Measurements from ENCODE around the gene ZNF143.

ZNF143 gene

GRCh38 chr11:9455722-9456121 is 5.1 kb upstream of the ZNF143 start:
- Histone ChIP-seq H3K9me3 (ENCODE audit: control extremely low read depth in 1 of 5, control insufficient read depth in 4 of 5, insufficient read depth in 2 of 5, low read depth in 1 of 5, low read length in 4 of 5) (peaks cover 0 to 9% (median 5%) of the 10 kb centered on the region in 5 experiments), H3K36me3 (ENCODE audit: control insufficient read depth in 4 of 4, insufficient read depth in 4 of 4, low read length in 3 of 4) (peaks cover 0 to 2% (median 0%) of the 10 kb centered on the region in 4 experiments), H3K27ac (ENCODE audit: insufficient read depth in 1 of 2, low read depth in 1 of 2, low read length in 2 of 2, poor library complexity in 1 of 2, severe bottlenecking in 2 of 2) (no peak overlapping the region), H3K27me3 (replicated peaks in 2 of 5; ENCODE audit: control insufficient read depth in 4 of 5, insufficient read depth in 5 of 5, low read length in 4 of 5) (no peaks in the 10 kb centered on the region), H3K4me3 (ENCODE audit: control insufficient read depth in 1 of 7, extremely low read depth in 1 of 7, insufficient read depth in 4 of 7, low read depth in 2 of 7, low read length in 6 of 7) (no peak overlapping the region), H3K4me1 (ENCODE audit: control extremely low read depth in 1 of 4, control insufficient read depth in 4 of 4, insufficient read depth in 4 of 4, low read length in 3 of 4) (peaks cover 0 to 7% (median 5%) of the 10 kb centered on the region in 4 experiments)
- ChIA-PET POLR2A (no interaction called here), CTCF (no interaction called here)
- 100% methylated on average over 2 of the region's 5 CpGs for WGBS (ENCODE audit: insufficient coverage)
- DNase-seq: no peak

GRCh38 chr11:9459667-9460321 is 1.0 kb upstream of the ZNF143 start:
- Histone ChIP-seq H3K4me1 (ENCODE audit: control extremely low read depth in 1 of 4, control insufficient read depth in 4 of 4, insufficient read depth in 4 of 4, low read length in 3 of 4) (peaks cover 9 to 22% (median 13%) of the 10 kb centered on the region in 4 experiments), H3K9me3 (ENCODE audit: control extremely low read depth in 1 of 5, control insufficient read depth in 4 of 5, insufficient read depth in 2 of 5, low read depth in 1 of 5, low read length in 4 of 5) (no peaks in the 10 kb centered on the region), H3K36me3 (ENCODE audit: control insufficient read depth in 4 of 4, insufficient read depth in 4 of 4, low read length in 3 of 4) (no peaks in the 10 kb centered on the region), H3K27me3 (replicated peaks in 2 of 5; ENCODE audit: control insufficient read depth in 4 of 5, insufficient read depth in 5 of 5, low read length in 4 of 5) (no peaks in the 10 kb centered on the region), H3K27ac (ENCODE audit: insufficient read depth in 1 of 2, low read depth in 1 of 2, low read length in 2 of 2, poor library complexity in 1 of 2, severe bottlenecking in 2 of 2) (peak overlapping the region; percentile 96 to 99), H3K4me3 (ENCODE audit: control insufficient read depth in 1 of 7, extremely low read depth in 1 of 7, insufficient read depth in 4 of 7, low read depth in 2 of 7, low read length in 6 of 7) (peak overlapping the region; percentile 80 to 99 (median 97))
- POLR2A ChIA-PET: interaction anchor here (0.6 to 1.5 kb wide), 10 partner anchors 10 to 299 kb away, joined by 3 to 5 read pairs (median 4); partner anchors contain the start of gene DENND5A
- WGBS (ENCODE audit: insufficient coverage): 4% methylated on average over 17 of the region's 23 CpGs
- CTCF ChIA-PET: interaction anchor here (0.7 to 1.3 kb wide), 9 partner anchors 10 to 256 kb away, joined by 3 to 5 read pairs (median 3); no protein-coding TSS in a partner anchor
- peak; percentile 58 to 75 (median 67) for DNase-seq

- POLR2A ChIA-PET: interaction anchor here (0.5 to 1.5 kb wide), 11 partner anchors 13 to 1375 kb away, joined by 3 to 5 read pairs (median 3); partner anchors contain the start of gene WEE1
- Histone ChIP-seq H3K4me3 (ENCODE audit: control insufficient read depth in 1 of 7, extremely low read depth in 1 of 7, insufficient read depth in 4 of 7, low read depth in 2 of 7, low read length in 6 of 7) (peak overlapping the region; percentile 58 to 99 (median 86)), H3K4me1 (ENCODE audit: control extremely low read depth in 1 of 4, control insufficient read depth in 4 of 4, insufficient read depth in 4 of 4, low read length in 3 of 4) (peaks cover 9 to 22% (median 13%) of the 10 kb centered on the region in 4 experiments), H3K27ac (ENCODE audit: insufficient read depth in 1 of 2, low read depth in 1 of 2, low read length in 2 of 2, poor library complexity in 1 of 2, severe bottlenecking in 2 of 2) (peak overlapping the region; percentile 94 to 97), H3K9me3 (ENCODE audit: control extremely low read depth in 1 of 5, control insufficient read depth in 4 of 5, insufficient read depth in 2 of 5, low read depth in 1 of 5, low read length in 4 of 5) (no peaks in the 10 kb centered on the region), H3K27me3 (replicated peaks in 2 of 5; ENCODE audit: control insufficient read depth in 4 of 5, insufficient read depth in 5 of 5, low read length in 4 of 5) (no peaks in the 10 kb centered on the region), H3K36me3 (ENCODE audit: control insufficient read depth in 4 of 4, insufficient read depth in 4 of 4, low read length in 3 of 4) (no peaks in the 10 kb centered on the region)
- DNase-seq: peak; percentile 81 to 92 (median 89)
- CTCF ChIA-PET: interaction anchor here (0.8 to 1.3 kb wide), 3 partner anchors 12 to 188 kb away, joined by 3 to 5 read pairs (median 3); no protein-coding TSS in a partner anchor
- WGBS (ENCODE audit: insufficient coverage): under 1% methylated on average over 40 of the region's 57 CpGs
Measured at GRCh38 chr11:9461063-9461759, 399 bp downstream of the ZNF143 start.

GRCh38 chr11:9461760-9462134 is 935 bp downstream of the ZNF143 start:
- no peaks in the 10 kb centered on the region for H3K27me3 ChIP-seq (replicated peaks in 2 of 5; ENCODE audit: control insufficient read depth in 4 of 5, insufficient read depth in 5 of 5, low read length in 4 of 5)
- ChIA-PET POLR2A (interaction anchor here (0.6 to 1.5 kb wide), 3 partner anchors 13 to 302 kb away, joined by 3 to 5 read pairs (median 3); no protein-coding TSS in a partner anchor), CTCF (interaction anchor here (0.6 to 1.3 kb wide), 3 partner anchors 12 to 189 kb away, joined by 3 to 5 read pairs (median 3); no protein-coding TSS in a partner anchor)
- 0% methylated on average over 3 of the region's 10 CpGs for WGBS (ENCODE audit: insufficient coverage)
- peak overlapping the region in 6 of 7 experiments; percentile 70 to 99 (median 88) for H3K4me3 ChIP-seq (ENCODE audit: control insufficient read depth in 1 of 7, extremely low read depth in 1 of 7, insufficient read depth in 4 of 7, low read depth in 2 of 7, low read length in 6 of 7)
- DNase-seq: peak; percentile 39 to 60 (median 45)
- H3K36me3 ChIP-seq (ENCODE audit: control insufficient read depth in 4 of 4, insufficient read depth in 4 of 4, low read length in 3 of 4): no peaks in the 10 kb centered on the region
- H3K9me3 ChIP-seq (ENCODE audit: control extremely low read depth in 1 of 5, control insufficient read depth in 4 of 5, insufficient read depth in 2 of 5, low read depth in 1 of 5, low read length in 4 of 5): no peaks in the 10 kb centered on the region
- H3K4me1 ChIP-seq (ENCODE audit: control extremely low read depth in 1 of 4, control insufficient read depth in 4 of 4, insufficient read depth in 4 of 4, low read length in 3 of 4): peaks cover 9 to 22% (median 13%) of the 10 kb centered on the region in 4 experiments
- H3K27ac ChIP-seq (ENCODE audit: insufficient read depth in 1 of 2, low read depth in 1 of 2, low read length in 2 of 2, poor library complexity in 1 of 2, severe bottlenecking in 2 of 2): peak overlapping the region; percentile 94 to 97

- no peaks in the 10 kb centered on the region for H3K9me3 ChIP-seq (ENCODE audit: control extremely low read depth in 1 of 5, control insufficient read depth in 4 of 5, insufficient read depth in 2 of 5, low read depth in 1 of 5, low read length in 4 of 5)
- ChIA-PET CTCF (interaction anchor here (0.6 kb wide), 1 partner anchor 113 kb away, joined by 3 read pairs; no protein-coding TSS in a partner anchor), POLR2A (interaction anchor here (0.6 kb wide), 1 partner anchor 139 kb away, joined by 3 read pairs; no protein-coding TSS in a partner anchor)
- WGBS (ENCODE audit: insufficient coverage): 95% methylated on average over 14 of the region's 16 CpGs
- H3K27ac ChIP-seq (ENCODE audit: insufficient read depth in 1 of 2, low read depth in 1 of 2, low read length in 2 of 2, poor library complexity in 1 of 2, severe bottlenecking in 2 of 2): peak overlapping the region in 1 of 2 experiments; percentile 97
- peak overlapping the region in 6 of 7 experiments; percentile 70 to 99 (median 88) for H3K4me3 ChIP-seq (ENCODE audit: control insufficient read depth in 1 of 7, extremely low read depth in 1 of 7, insufficient read depth in 4 of 7, low read depth in 2 of 7, low read length in 6 of 7)
- H3K4me1 ChIP-seq (ENCODE audit: control extremely low read depth in 1 of 4, control insufficient read depth in 4 of 4, insufficient read depth in 4 of 4, low read length in 3 of 4): peaks cover 9 to 22% (median 13%) of the 10 kb centered on the region in 4 experiments
- no peaks in the 10 kb centered on the region for H3K36me3 ChIP-seq (ENCODE audit: control insufficient read depth in 4 of 4, insufficient read depth in 4 of 4, low read length in 3 of 4)
- DNase-seq: no peak
- no peaks in the 10 kb centered on the region for H3K27me3 ChIP-seq (replicated peaks in 2 of 5; ENCODE audit: control insufficient read depth in 4 of 5, insufficient read depth in 5 of 5, low read length in 4 of 5)
Measured at GRCh38 chr11:9462172-9462799, 1.5 kb downstream of the ZNF143 start.

GRCh38 chr11:9462806-9463537 is 2.2 kb downstream of the ZNF143 start:
- Histone ChIP-seq H3K36me3 (ENCODE audit: control insufficient read depth in 4 of 4, insufficient read depth in 4 of 4, low read length in 3 of 4) (no peaks in the 10 kb centered on the region), H3K9me3 (ENCODE audit: control extremely low read depth in 1 of 5, control insufficient read depth in 4 of 5, insufficient read depth in 2 of 5, low read depth in 1 of 5, low read length in 4 of 5) (no peaks in the 10 kb centered on the region), H3K27ac (ENCODE audit: insufficient read depth in 1 of 2, low read depth in 1 of 2, low read length in 2 of 2, poor library complexity in 1 of 2, severe bottlenecking in 2 of 2) (no peak overlapping the region), H3K27me3 (replicated peaks in 2 of 5; ENCODE audit: control insufficient read depth in 4 of 5, insufficient read depth in 5 of 5, low read length in 4 of 5) (no peaks in the 10 kb centered on the region), H3K4me3 (ENCODE audit: control insufficient read depth in 1 of 7, extremely low read depth in 1 of 7, insufficient read depth in 4 of 7, low read depth in 2 of 7, low read length in 6 of 7) (no peak overlapping the region), H3K4me1 (ENCODE audit: control extremely low read depth in 1 of 4, control insufficient read depth in 4 of 4, insufficient read depth in 4 of 4, low read length in 3 of 4) (peaks cover 9 to 22% (median 13%) of the 10 kb centered on the region in 4 experiments)
- WGBS (ENCODE audit: insufficient coverage): 100% methylated on average over 5 of the region's 8 CpGs
- no peak for DNase-seq
- ChIA-PET CTCF (no interaction called here), POLR2A (no interaction called here)

Measured in common myeloid progenitor, CD34-positive (primary cell).